HEK293 (cell line): ENCODE data around the gene TCEAL1.

ENCODE experiments used
- CTCF ChIP-seq: fragments of 450-650 bp; formaldehyde crosslinking; IDR thresholded peaks from 2 replicates; pipeline ENCODE4 v1.5.1; 2016; ENCODE audit warnings: missing biosample characterization, missing genetic modification characterization
- REST ChIP-seq: fragments of 450-650 bp; formaldehyde crosslinking; IDR thresholded peaks from 2 replicates; pipeline ENCODE4 v1.5.1; 2016; ENCODE audit warnings: missing biosample characterization, missing genetic modification characterization
- YY1 ChIP-seq: fragments of 450-650 bp; formaldehyde crosslinking; IDR thresholded peaks from 2 replicates; pipeline ENCODE4 v1.5.1; 2018; ENCODE audit warnings: missing biosample characterization, missing genetic modification characterization
- ZBTB11 ChIP-seq: fragments of 450-650 bp; formaldehyde crosslinking; conservative IDR thresholded peaks from 2 replicates; pipeline ENCODE4 v1.5.1; 2016; ENCODE audit warnings: low read depth, missing biosample characterization, missing genetic modification characterization
- ZNF223 ChIP-seq: fragments of 450-650 bp; formaldehyde crosslinking; IDR thresholded peaks from 2 replicates; pipeline ENCODE4 v1.5.1; 2016; ENCODE audit warnings: missing biosample characterization, missing genetic modification characterization
- ZNF302 ChIP-seq: fragments of 450-650 bp; formaldehyde crosslinking; IDR thresholded peaks from 2 replicates; pipeline ENCODE4 v1.5.1; 2016; ENCODE audit warnings: missing biosample characterization, missing genetic modification characterization, low read depth
- ZNF398 ChIP-seq: fragments of 450-650 bp; formaldehyde crosslinking; IDR thresholded peaks from 2 replicates; pipeline ENCODE4 v1.5.1; 2017; ENCODE audit warnings: missing biosample characterization, missing genetic modification characterization
- ZNF449 ChIP-seq: fragments of 450-650 bp; formaldehyde crosslinking; IDR thresholded peaks from 2 replicates; pipeline ENCODE4 v1.5.1; 2017; ENCODE audit warnings: missing biosample characterization, mild to moderate bottlenecking, missing genetic modification characterization, moderate library complexity
- ZNF544 ChIP-seq: fragments of 450-650 bp; formaldehyde crosslinking; IDR thresholded peaks from 2 replicates; pipeline ENCODE4 v1.5.0; 2017; ENCODE audit warnings: missing biosample characterization, missing genetic modification characterization
- ZNF624 ChIP-seq: fragments of 450-650 bp; formaldehyde crosslinking; IDR thresholded peaks from 2 replicates; pipeline ENCODE4 v1.5.1; 2017; ENCODE audit warnings: missing biosample characterization, missing genetic modification characterization

- TF ChIP-seq ZNF449 (tag by site-specific recombination) (no peak), ZNF223 (tag by site-specific recombination) (no peak), CTCF (no peak), ZNF544 (no peak), ZNF398 (no peak), ZNF302 (tag by site-specific recombination) (no peak), ZBTB11 (tag by site-specific recombination) (no peak), REST (no peak), YY1 (no peak), ZNF624 (tag by site-specific recombination) (no peak)
Observed at GRCh38 chrX:103615781-103616371, 12.9 kb upstream of the TCEAL1 start.
